ENCODE results near the gene CCN5.

DNA sequence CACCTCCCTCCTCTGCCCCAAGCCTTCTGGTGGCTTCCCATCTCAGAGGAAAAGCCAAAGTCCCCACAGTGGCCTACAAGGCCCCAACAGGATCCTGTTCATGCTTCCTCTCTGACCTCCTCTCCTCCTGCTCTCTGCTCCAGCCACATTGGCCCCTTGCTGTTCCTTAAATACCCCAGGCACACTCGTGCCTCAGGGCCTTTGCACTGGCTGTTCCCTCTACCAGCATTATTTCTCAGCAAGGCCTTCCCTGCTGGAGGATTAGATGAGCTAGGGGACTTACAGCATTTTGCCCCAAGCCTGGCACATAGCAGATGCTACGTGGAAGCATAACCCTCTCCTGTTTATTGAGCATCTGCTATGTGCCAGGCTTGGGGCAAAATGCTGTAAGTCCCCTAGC lies 7.8 kb downstream of the CCN5 start:
- TF ChIP-seq, protein P1, sequence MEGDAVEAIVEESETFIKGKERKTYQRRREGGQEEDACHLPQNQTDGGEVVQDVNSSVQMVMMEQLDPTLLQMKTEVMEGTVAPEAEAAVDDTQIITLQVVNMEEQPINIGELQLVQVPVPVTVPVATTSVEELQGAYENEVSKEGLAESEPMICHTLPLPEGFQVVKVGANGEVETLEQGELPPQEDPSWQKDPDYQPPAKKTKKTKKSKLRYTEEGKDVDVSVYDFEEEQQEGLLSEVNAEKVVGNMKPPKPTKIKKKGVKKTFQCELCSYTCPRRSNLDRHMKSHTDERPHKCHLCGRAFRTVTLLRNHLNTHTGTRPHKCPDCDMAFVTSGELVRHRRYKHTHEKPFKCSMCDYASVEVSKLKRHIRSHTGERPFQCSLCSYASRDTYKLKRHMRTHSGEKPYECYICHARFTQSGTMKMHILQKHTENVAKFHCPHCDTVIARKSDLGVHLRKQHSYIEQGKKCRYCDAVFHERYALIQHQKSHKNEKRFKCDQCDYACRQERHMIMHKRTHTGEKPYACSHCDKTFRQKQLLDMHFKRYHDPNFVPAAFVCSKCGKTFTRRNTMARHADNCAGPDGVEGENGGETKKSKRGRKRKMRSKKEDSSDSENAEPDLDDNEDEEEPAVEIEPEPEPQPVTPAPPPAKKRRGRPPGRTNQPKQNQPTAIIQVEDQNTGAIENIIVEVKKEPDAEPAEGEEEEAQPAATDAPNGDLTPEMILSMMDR (IDR thresholded peaks at IDR 0.05): no peak
- TF ChIP-seq CREB1 (CRISPR knock-in tag; IDR thresholded peaks at IDR 0.05): no peak
- no peak for TF ChIP-seq FOXJ3 (CRISPR knock-in tag; IDR thresholded peaks at IDR 0.05; ENCODE audit: borderline replicate concordance)
